NCI-H82 treated with DMSO at 0.1 percent for 48 hours (cell line): ENCODE measurements around the gene PLD1.
"Not testable (repeated sequence)": the region's sequence is repeated elsewhere in the genome, so short reads cannot be mapped to it uniquely, and the experiment has no call there.

Experiments
- DNase-seq: peaks from one replicate; lab custom pipeline; 2025; ENCODE audit not compliant: unreplicated experiment; lab: John Stamatoyannopoulos, UW

The PLD1 gene

GRCh38 chr3:171809861-171810628 lies at the start of gene PLD1:
TSS of gene PLD1 (minus strand) at chr3:171810483. CDS start at chr3:171738051, 72,432 bp downstream.
- DNase-seq = no peak

DNA sequence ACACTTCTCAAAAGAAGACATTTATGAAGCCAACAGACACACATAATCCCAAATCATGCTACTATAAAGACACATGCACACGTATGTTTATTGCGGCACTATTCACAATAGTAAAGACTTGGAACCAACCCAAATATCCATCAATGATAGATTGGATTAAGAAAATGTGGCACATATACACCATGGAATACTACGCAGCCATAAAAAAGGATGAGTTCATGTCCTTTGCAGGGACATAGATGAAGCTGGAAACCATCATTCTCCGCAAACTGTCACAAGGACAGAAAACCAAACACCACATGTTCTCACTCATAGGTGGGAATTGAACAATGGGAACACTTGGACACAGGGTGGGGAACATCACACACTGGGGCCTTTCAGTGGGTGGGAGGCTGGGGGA lies 48.5 kb upstream of the PLD1 start:
- DNase-seq = not testable (repeated sequence)

- no peak for DNase-seq
These were observed 44.5 kb upstream of the PLD1 start for GRCh38 chr3:171854649-171855305.

DNA sequence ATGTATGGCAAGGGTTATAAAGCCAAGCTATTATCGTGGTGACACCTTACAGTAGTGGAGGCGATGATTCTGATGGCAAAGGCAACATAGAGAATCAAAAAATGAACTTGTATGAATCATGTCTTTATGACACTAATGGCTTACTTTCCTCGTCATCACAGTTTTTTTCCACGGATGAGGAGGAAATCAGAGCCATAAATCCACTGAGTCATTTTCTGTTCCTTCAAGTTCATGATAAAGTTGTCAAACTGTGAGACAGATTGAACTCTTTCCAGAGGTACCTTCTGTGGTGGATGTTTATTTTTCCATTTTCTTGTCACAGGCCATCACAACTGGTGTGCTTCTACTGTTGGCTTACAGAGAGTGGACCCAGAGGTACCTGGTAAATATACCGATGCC lies 41.4 kb upstream of the PLD1 start:
- DNase-seq = no peak

GRCh38 chr3:171850960-171851659 lies 40.8 kb upstream of the PLD1 start:
- no peak for DNase-seq

GRCh38 chr3:171850320-171850959 lies 40.2 kb upstream of the PLD1 start:
- no peak for DNase-seq

DNA sequence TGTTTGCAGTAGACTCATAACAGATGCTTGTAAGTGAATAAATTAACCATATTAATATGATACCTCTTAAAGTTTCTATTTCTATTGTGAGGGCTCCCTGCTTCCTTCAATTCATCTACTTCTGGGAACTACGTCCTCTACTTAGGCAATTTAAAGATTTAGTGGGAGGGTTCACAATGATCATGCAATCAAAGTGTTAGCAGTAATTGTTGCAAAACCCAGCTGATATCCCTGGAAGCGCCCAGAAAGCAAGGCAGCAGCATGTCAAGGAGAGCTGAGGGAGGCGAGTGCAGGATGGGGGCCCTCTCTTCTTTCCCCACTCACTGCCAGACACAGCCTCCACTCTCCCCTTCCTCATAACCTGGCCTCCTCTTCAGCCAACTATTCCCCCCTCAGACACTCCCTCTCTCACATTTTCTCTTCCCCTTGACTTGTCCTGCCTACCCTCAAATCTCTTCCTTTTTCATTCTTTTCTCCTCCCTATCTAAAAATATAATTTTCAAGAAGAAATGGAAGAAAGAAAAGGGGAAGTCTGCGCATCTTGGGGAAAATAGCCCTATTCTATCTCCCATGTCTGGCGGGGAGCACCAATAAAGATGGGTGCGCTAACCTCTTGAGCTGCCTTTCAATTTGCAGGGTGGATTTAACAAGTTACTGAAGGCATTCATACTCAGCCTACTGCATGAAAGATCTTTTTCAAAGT lies 39.5 kb upstream of the PLD1 start:
- no peak for DNase-seq

DNA sequence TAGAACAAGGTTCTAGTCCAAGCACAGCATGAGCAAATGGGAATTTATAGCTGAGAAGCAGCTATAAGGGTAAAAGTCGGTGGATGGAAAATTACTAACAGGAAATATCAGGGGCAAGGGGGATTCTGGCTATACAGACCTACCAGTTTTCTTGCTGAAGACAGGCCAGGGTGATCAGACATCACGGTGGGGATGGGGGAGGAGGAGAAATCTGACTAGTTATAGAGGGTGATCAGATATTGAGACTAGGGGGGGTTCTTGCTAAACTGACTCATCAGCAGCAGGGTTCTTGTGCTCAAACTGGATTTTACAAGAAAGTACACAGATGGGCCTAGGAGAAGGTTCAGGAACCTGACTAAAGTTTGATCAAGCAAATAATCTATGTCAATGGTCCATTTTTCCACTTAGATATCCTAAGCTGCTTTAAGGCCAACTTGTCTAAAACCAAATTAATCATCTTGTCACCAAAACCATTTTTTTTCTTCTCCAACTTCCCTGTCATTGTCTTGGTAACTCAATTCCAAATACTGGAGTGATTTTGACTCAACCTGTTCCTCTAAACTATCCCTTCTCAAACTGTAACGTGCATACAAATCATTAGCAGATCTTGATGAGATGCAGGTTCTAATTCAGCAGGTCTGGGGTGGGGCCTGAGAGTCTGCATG lies 37.4 kb upstream of the PLD1 start:
- DNase-seq = no peak

- no peak for DNase-seq
These were observed 36.9 kb upstream of the PLD1 start for GRCh38 chr3:171847133-171847532.

GRCh38 chr3:171846597-171846996 lies 36.3 kb upstream of the PLD1 start:
- DNase-seq = no peak

- no peak for DNase-seq
These were observed 35.4 kb upstream of the PLD1 start for GRCh38 chr3:171845481-171846284.

GRCh38 chr3:171844873-171845272 lies 34.6 kb upstream of the PLD1 start:
- DNase-seq = no peak

GRCh38 chr3:171842864-171843518 lies 32.7 kb upstream of the PLD1 start, which contains the start of gene TMEM212:
TSS of gene TMEM212 (plus strand) at chr3:171843349. CDS start at chr3:171843384, 35 bp downstream.
- no peak for DNase-seq

- DNase-seq = no peak
These were observed 31.3 kb upstream of the PLD1 start for GRCh38 chr3:171841620-171842000.

DNA sequence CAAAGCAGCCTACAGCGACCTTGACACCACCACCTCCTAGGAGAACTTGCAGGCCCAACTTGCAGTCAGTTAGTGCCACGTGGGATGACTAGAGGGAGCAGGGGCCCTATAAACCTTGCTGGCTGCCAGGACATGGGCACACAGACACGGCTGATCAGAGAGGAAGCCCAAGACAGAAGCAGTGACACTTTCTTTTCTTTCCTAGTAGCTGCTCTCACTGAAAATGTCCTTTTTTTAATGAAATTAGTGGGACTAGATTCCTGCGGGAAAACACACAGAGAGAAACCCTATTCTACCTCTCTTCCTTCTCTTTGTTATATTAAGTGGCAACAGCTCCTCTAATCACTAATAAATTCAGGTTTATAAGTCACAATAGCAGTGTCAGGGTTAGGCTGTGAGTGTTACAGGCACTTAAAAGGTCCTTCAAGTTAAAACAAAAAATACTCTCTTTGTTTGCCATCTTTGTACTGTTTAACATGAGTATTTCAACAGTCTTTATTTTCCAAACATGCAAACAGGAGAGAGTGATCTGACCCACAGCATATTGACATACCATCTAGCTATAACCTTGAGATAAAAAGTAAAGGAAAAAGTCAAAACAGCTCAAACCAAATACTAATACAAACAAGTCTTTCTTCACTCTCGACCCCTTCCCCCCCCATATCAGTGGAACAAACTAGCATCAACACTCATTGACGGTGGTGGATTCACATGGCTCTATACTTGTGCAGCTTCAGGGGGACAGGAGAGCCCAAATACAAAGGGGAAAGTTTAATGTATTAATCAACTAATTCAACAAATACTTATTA lies 30.7 kb upstream of the PLD1 start:
- DNase-seq = no peak

- no peak for DNase-seq
These were observed 30.1 kb upstream of the PLD1 start for GRCh38 chr3:171840445-171840810.

DNA sequence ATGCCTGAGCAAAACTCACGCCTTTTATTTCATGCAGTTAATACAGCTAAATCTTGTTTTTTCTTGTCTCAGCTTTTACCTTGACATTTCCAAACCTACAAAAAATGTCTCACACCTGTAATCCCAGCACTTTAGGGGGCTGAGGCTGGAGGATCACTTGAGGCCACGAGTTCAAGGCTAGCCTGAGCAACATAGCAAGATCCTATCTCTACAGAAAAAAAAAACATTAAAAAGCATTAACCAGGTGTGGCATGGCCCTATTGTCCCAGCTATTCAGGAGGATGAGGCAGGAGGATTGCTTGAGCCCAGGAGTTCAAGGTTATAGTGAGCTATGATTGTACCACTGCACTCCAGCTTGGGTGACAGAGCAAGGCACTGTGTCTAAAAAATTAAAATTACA lies 29.0 kb upstream of the PLD1 start:
- DNase-seq = no peak

- DNase-seq = no peak
These were observed 28.0 kb upstream of the PLD1 start for GRCh38 chr3:171838218-171838720.
